HG03469 (cell line): ENCODE data around the gene ART5.
"Not testable (repeated sequence)": the region's sequence is repeated elsewhere in the genome, so short reads cannot be mapped to it uniquely, and the experiment has no call there.

Experiments
- ATAC-seq: cut with Tn5 transposase; IDR thresholded peaks from one replicate; pipeline ENCODE4 v1.9.1; 2021; ENCODE audit warnings: mild to moderate bottlenecking, moderate library complexity, moderate number of reproducible peaks; ENCODE audit not compliant: unreplicated experiment

Gene ART5

GRCh38 chr11:3658252-3658651, 16.5 kb upstream of the ART5 start:
- no peak for ATAC-seq

- ATAC-seq, result not testable (repeated sequence)
Measured at GRCh38 chr11:3657331-3657730, 15.5 kb upstream of the ART5 start.

GRCh38 chr11:3655547-3655946, 13.8 kb upstream of the ART5 start:
- ATAC-seq, result no peak

- not testable (repeated sequence) for ATAC-seq
Measured at GRCh38 chr11:3652514-3652913, 10.7 kb upstream of the ART5 start.

- not testable (repeated sequence) for ATAC-seq
Measured at GRCh38 chr11:3649374-3649773, 7.6 kb upstream of the ART5 start.

- not testable (repeated sequence) for ATAC-seq
Measured at GRCh38 chr11:3648843-3649242, 7.1 kb upstream of the ART5 start.

- ATAC-seq, result no peak
Measured at GRCh38 chr11:3645552-3645951, 3.8 kb upstream of the ART5 start.

GRCh38 chr11:3644817-3645235, 3.0 kb upstream of the ART5 start, which contains the start of gene ART1:
Gene ART1 (plus strand): TSS chr11:3645128. CDS start chr11:3659214, 14,086 bp downstream.
- no peak for ATAC-seq

- ATAC-seq, result not testable (repeated sequence)
Measured at GRCh38 chr11:3643102-3643546, 1.3 kb upstream of the ART5 start.

- no peak for ATAC-seq
Measured at GRCh38 chr11:3642071-3642951, 519 bp upstream of the ART5 start.

- no peak for ATAC-seq
Measured at GRCh38 chr11:3641191-3641590, 601 bp downstream of the ART5 start.

GRCh38 chr11:3639841-3640240, 2.0 kb downstream of the ART5 start:
- ATAC-seq, result no peak

- ATAC-seq, result no peak
Measured at GRCh38 chr11:3638513-3638912, 3.3 kb downstream of the ART5 start.

GRCh38 chr11:3637201-3637600, 4.6 kb downstream of the ART5 start:
- no peak for ATAC-seq

GRCh38 chr11:3635641-3636375, 6.0 kb downstream of the ART5 start:
- no peak for ATAC-seq

GRCh38 chr11:3632070-3632660, 9.6 kb downstream of the ART5 start:
- no peak for ATAC-seq

- ATAC-seq, result no peak
Measured at GRCh38 chr11:3631331-3631730, 10.5 kb downstream of the ART5 start.

- ATAC-seq, result no peak
Measured at GRCh38 chr11:3627291-3627690, 14.5 kb downstream of the ART5 start.

- no peak for ATAC-seq
Measured at GRCh38 chr11:3626250-3626960, 15.4 kb downstream of the ART5 start.

GRCh38 chr11:3623767-3624458, 17.9 kb downstream of the ART5 start:
- ATAC-seq, result no peak
